IPS-NIHi11 (cell line): ENCODE data around the gene HOXA5.

Experiments
- DNase-seq: peaks from one replicate; pipeline ENCODE4 v3.0.0; 2012; ENCODE audit warnings: mixed read lengths, low spot score

Gene HOXA5

GRCh38 chr7:27117887-27118491 is 25.5 kb downstream of the HOXA5 start:
- DNase-seq: no peak

- DNase-seq: peak; percentile 61
Observed at GRCh38 chr7:27116962-27117886, 26.3 kb downstream of the HOXA5 start.

- no peak for DNase-seq
Observed at GRCh38 chr7:27116031-27116961, 27.2 kb downstream of the HOXA5 start.

DNA sequence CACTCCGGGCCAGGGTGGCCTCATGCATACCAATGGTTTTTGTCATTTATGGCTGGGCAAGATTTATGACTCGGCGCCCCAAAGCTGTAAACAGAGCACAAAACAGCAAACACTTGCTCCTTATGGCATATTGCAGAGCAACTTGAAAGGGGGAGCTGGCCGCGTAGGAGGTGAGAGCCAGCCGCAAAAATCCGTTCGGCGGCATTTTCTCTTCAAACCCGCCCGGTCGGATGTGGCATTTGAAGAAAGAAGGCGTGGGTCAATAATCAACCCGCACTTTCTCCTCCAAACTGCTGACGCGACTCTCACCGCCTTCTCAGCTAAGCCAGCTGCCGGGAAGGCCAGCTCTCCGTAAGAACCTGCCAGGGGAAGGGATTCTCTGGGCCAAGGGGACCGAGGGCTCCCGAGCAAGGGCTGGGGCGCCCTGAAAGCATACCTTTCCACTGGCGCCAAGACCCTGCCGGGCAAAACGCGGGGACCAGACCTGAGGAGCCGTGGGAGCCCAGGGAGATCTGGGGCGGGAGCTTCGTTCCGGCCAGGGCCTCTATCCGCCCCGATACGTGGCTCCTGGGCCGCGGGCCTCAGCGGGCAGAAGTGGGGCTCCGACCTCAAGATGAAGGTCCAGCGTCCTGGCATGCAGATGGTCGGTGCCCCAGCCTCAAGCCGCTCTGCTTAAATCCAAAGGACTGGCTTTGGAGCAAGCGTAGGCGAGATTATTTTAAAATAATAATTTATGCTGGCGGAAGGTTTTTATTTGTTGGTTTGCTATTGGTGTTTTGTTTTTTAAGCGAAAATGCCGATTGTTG is 28.1 kb downstream of the HOXA5 start:
- DNase-seq: no peak

- DNase-seq: no peak
Observed at GRCh38 chr7:27114881-27115220, 28.6 kb downstream of the HOXA5 start.

DNA sequence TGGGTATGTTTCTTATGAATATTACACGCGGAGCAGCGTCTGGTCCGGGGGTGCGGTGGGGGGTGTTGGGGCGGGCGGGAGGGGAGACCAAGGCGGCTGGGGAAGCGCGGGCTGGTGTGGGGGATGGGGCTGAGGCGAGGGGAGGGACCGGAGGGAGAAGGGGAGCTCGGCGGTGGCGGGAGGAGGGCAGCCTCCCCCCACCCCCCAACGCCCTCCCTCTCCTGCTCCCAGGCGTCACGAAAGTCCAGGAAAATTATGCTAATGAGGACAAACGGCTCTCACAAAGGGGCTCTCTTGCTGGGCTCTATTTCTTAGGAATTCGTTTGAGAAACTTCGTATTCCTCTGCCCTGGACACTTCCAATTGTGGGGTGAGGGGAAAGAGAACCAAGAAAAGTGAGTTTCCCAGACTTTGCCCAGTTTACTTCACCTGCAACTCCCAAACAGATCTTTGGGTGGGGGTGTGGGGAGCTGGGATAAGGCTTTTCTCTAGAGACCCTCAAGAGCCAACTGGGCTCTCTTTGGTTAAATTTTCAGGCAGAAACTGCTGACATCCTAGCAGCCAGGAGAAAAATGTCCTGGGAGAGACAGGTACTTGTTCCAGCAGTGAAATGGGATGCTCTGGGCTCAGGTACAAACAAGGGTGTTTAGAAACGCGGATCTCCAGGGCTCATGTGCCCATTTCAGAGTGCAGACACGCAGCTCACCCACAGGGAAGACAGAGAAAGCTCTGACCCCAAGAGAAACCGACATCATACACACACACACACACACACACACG is 29.3 kb downstream of the HOXA5 start:
- DNase-seq: peak; percentile 64

- DNase-seq: peak; percentile 60
Observed at GRCh38 chr7:27112955-27113949, 30.2 kb downstream of the HOXA5 start.

DNA sequence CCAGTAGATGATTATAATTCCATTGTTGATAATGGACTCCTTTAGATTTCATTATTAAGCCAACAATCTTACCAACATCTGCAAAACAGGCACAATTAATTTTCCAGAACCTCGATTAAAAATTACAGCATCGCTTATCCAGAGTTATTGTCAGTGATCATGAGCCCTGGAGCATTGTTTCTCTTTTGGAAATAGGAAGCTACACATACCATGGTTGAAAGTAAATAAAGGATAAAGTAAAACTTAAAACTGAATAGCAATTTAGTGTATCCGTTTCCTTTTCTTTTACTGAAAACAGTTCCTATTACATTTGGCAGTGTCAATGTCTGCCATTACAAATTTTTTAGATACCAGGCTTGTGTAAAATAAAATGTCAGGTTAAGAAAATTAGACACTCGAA is 31.1 kb downstream of the HOXA5 start:
- no peak for DNase-seq

DNA sequence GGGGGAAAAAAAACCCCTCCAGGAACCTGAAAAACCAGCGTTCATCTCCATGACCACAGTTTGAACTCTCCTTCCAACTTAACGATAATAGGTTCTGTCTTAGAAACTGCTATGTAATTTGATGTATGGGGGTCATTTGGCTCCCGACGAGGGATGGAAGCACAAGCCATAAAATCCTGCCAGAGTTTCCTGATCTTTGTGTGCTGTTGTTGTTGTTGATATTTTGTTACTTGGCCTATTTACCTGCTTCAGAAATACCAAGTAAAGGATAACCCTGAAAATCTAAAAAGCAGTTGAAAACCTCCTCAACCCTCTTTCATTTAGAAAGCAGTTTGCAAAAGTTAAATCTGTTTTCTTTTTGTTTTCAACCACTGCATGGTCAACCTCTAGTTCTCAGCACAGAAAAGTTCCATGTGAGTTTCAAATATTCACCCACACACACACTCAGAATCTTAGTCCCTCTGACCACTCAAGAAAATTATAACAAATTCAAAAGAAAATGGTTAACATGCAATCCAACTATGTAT is 31.7 kb downstream of the HOXA5 start:
- DNase-seq: no peak

DNA sequence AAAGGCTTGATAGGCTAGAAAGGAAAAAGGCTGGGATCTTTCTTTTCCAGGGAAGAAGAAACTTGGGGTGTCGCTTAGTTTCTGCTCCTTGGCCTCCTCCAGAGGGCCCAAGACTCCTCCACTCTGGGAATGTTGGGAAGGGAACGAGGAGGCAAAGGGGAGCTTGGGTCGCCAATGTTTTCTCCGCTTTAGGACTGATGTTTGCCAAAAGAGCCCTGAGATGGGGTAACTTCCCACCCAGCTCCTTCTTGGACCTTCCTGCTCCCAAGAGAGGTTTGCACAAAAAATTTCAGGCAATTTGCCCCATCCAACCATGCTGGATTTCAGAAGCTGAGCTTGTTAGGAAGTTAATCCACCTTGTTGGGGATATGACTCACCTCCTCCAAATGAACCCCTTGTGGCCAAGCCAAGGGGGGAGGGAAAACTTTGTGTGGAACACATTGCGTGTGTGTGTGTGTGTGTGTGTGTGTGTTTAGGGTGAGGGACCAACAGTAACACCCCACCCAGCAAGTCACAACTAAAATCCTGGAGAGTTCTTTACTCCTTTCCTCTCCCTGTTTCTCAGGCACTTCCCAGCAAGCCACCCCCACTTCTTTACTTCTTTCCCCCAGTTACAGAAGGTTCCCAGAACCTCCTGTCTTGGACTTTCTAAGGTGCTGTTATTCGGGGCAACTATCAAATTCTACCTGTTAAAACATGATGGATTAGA is 32.3 kb downstream of the HOXA5 start:
- DNase-seq: no peak

GRCh38 chr7:27110186-27111031 is 33.1 kb downstream of the HOXA5 start:
- peak; percentile 72 for DNase-seq

DNA sequence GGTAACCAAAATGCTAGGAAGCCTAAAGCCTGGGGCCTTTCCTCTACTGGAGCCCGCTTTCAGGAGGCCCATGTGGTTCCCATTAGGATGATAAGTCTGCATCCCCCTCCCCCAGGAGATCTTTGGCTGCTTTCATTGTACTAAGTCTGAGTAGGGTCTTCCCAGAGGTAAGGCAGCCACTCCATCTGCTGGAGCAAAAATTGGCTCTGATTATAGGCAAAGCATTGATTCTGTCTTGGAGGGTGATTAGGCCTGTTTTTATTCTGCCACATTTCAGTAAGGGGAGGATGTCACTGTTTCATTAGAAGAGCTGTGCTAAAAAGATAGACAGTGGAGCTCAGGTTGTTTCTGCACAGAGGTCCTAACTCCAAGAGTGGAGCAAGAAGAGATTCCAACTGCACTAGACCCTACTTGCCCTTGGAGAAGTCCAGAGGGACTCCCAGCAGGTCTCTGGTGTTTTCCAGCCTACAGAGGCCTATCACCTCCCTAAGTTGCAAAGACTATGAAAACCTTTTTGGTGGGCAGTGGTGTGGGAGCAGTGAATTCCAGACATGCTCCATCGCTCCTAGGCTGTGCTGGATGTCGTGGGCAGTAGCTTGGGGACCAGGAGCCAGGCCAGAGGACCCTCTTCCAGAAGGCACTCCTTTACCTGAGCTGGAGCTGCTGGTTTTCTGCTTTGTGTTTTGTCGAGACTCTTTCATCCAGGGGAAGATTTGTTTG is 33.9 kb downstream of the HOXA5 start:
- DNase-seq: no peak

GRCh38 chr7:27108390-27109127 is 34.9 kb downstream of the HOXA5 start:
- peak; percentile 67 for DNase-seq

- DNase-seq: no peak
Observed at GRCh38 chr7:27107391-27108381, 35.8 kb downstream of the HOXA5 start.

DNA sequence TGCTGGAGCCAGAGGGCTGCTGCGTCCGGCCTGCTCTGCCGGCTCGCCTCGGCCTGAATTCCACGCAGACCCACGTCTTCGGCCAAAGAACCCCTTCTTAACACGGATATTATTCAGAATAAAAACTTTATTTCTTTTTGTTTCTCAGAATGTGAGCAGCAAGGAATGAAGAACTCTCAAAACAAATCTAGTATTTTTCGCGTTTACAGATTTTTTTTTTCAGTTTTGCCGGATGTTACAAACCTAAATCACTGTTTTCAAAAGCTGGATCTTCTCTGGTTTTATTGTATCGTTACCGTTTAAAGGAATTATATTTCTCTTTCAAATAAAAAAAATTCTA is 36.6 kb downstream of the HOXA5 start:
- DNase-seq: no peak
